ENCODE measurements around the gene JCHAIN.

DNA sequence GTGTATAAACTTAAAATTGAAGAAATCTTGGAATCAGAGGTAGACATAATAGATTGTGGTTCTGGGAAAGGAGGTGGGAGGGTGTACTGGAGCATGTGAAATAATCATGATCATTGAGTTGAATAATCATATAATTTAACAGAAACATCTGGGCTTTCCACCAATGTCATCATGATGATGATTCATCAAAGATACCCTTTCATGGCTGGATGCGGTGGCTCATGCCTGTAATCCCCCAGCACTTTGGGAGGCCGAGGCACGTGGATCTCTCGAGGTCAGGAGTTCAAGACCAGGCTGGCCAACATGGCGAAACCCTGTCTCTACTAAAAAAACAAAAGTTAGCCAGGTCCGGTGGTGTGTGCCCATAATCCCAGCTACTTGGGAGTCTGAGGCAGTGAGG, 48.8 kb upstream of the JCHAIN start:
- no peak for TF ChIP-seq EZH2 (IDR thresholded peaks at IDR 0.05; ENCODE audit: insufficient read depth, poor library complexity, severe bottlenecking)
- no peak for TF ChIP-seq EZH2phosphoT487 (IDR thresholded peaks at IDR 0.05; ENCODE audit: insufficient read depth, low read depth)
